Breast epithelium (tissue), 4 donors: ENCODE measurements around the gene HOXA6. TPM values are rescaled to one million over a fixed set of nuclear protein-coding genes. Genes with fewer than 3 reads are reported as not detected.

Experiments used
- DNase-seq, 2 donors: peaks; one replicate each; pipeline ENCODE4 v3.0.0-alpha.2; 2019; ENCODE audit warnings: low spot score in 2 of 2
- H3K27ac ChIP-seq, 2 donors: fragments of 200-600 bp; sonication (generic) in 1 of 2; one replicate each; pipeline ENCODE4 v1.5.1; 2016 to 2019; ENCODE audit warnings: mild to moderate bottlenecking in 1 of 2
- H3K27me3 ChIP-seq, 2 donors: fragments of 200-600 bp; sonication (generic) in 1 of 2; one replicate each; pipeline versions ENCODE4 v1.5.1 to v1.6.0; 2017 to 2019; ENCODE audit warnings: control low read depth in 1 of 2, mild to moderate bottlenecking in 1 of 2
- H3K36me3 ChIP-seq: fragments of 200-600 bp; one replicate; pipeline ENCODE4 v1.5.1; 2019
- H3K4me1 ChIP-seq, 2 donors: fragments of 200-600 bp; sonication (generic); one replicate each; pipeline ENCODE4 v1.5.1; 2016 to 2019; ENCODE audit warnings: control low read depth in 1 of 2
- H3K4me3 ChIP-seq, 3 donors: fragments of 200-600 bp; sonication (generic); 1 replicate in 2 of 3; 2 replicates in 1 of 3; pipeline ENCODE4 v1.5.1; 2016 to 2019; ENCODE audit warnings: mild to moderate bottlenecking in 3 of 3, moderate library complexity in 2 of 3
- H3K9me3 ChIP-seq, 2 donors: fragments of 200-600 bp; sonication (generic) in 1 of 2; one replicate each; pipeline ENCODE4 v1.5.1; 2016 to 2019; ENCODE audit warnings: control low read depth in 1 of 2
- CTCF ChIP-seq, 3 donors: fragments of 450-650 bp; IDR thresholded peaks; one replicate each; pipeline ENCODE4 v1.5.1; 2016 to 2017; ENCODE audit warnings: antibody characterized with exemption in 3 of 3, mild to moderate bottlenecking in 3 of 3, moderate library complexity in 3 of 3
- POLR2A ChIP-seq: fragments of 450-650 bp; IDR thresholded peaks from one replicate; pipeline ENCODE4 v1.6.1; 2016; ENCODE audit warnings: antibody characterized with exemption, mild to moderate bottlenecking, moderate library complexity
- POLR2AphosphoS5 ChIP-seq, 3 donors: sonication (generic); formaldehyde crosslinking; IDR thresholded peaks; one replicate each; pipeline ENCODE4 v1.6.1; 2017; ENCODE audit warnings: antibody characterized with exemption in 3 of 3
- intact Hi-C: fragments of 100-400 bp; cut with DNase I; formaldehyde crosslinking; loops from one replicate; pipeline ENCODE4 v1.15.1; 2023; ENCODE audit warnings: low total_unique reads
- total RNA-seq, 3 donors: library from RNA; depleted of rRNA; stranded (reverse); fragments of >200 nt; gene quantifications; one replicate each; pipeline ENCODE4 v1.1.0, GENCODE V29; 2016

The HOXA6 gene
- total RNA-seq, 3 donors from 2014 or later = 7.9 to 16.0 (median 9.0) TPM

DNA sequence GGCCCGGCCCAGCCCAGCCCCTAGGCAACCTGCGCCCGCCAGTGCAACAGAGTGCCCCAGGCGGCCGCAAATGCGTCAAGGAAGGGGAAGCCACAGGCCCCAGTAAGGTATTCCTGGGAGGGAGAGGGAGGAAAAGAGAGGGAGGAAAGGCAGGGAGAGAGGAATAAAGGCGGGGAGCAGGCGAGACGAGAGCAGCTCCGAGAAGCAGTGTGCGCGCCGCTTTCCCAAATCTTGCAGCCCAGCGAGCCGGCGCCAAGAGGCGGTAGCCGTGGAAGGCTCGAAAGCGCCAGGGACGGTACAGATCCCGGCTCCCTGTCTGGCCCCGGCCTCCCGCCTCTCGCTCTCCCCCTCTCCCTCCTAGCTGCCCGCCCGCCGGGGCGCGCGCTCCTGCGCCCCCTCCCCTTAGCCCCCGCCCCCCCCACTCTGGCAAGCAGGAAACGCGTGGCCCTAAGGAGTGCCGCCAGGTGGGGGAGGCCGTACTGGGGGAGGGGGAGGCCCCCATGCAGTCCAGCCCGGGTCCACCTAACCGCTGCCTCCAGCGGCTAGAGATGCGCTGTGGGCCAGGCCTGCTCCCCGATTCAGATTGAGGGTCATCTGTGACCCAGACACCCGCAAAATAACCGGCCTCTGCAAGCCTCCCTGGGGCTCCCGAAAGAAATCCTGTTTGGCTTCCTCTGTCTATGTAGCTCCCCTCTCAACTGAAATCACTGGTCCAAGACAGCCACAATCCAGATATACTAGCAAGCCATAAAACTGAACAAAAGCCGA lies 22.3 kb upstream of the HOXA6 start:
- H3K27me3 ChIP-seq = peaks cover 5 to 75% of the 10 kb centered on the region in 2 donors
- H3K36me3 ChIP-seq = no peaks in the 10 kb centered on the region
- H3K4me3 ChIP-seq = peak overlapping the region; percentile 50 to 76 (median 63)
- H3K27ac ChIP-seq = peak overlapping the region; percentile 82 to 89
- intact Hi-C loops = loop anchor here (10.0 kb wide), 1 partner anchor 1315 kb away; no protein-coding TSS in a partner anchor
- peak in 1 of 2 donors; percentile 49 for DNase-seq
- no peaks in the 10 kb centered on the region for H3K9me3 ChIP-seq
- no peaks in the 10 kb centered on the region for H3K4me1 ChIP-seq
- TF ChIP-seq CTCF (IDR thresholded peaks at IDR 0.05) = no peak
- TF ChIP-seq POLR2AphosphoS5 (IDR thresholded peaks at IDR 0.05) = no peak
- TF ChIP-seq POLR2A = no peak

GRCh38 chr7:27168265-27168947 lies 20.8 kb upstream of the HOXA6 start:
- TF ChIP-seq POLR2A (no peak), CTCF (IDR thresholded peaks at IDR 0.05) (no peak), POLR2AphosphoS5 (IDR thresholded peaks at IDR 0.05) (peak in 2 of 3 donors; percentile 11 to 19)
- Histone ChIP-seq H3K4me1 (no peaks in the 10 kb centered on the region), H3K27ac (peak overlapping the region; percentile 82 to 89), H3K27me3 (peaks cover 6 to 69% of the 10 kb centered on the region in 2 donors), H3K4me3 (peak overlapping the region; percentile 50 to 76 (median 63)), H3K36me3 (no peaks in the 10 kb centered on the region), H3K9me3 (no peaks in the 10 kb centered on the region)
- DNase-seq = no peak
- intact Hi-C loops = no loop called here

- no peaks in the 10 kb centered on the region for H3K9me3 ChIP-seq
- peaks cover 6 to 67% of the 10 kb centered on the region in 2 donors for H3K27me3 ChIP-seq
- H3K36me3 ChIP-seq = no peaks in the 10 kb centered on the region
- H3K4me1 ChIP-seq = no peaks in the 10 kb centered on the region
- intact Hi-C loops = no loop called here
- TF ChIP-seq POLR2AphosphoS5 (IDR thresholded peaks at IDR 0.05) (no peak), POLR2A (no peak), CTCF (IDR thresholded peaks at IDR 0.05) (no peak)
- H3K27ac ChIP-seq = peak overlapping the region; percentile 78 to 89
- no peak for DNase-seq
- peak overlapping the region; percentile 50 to 76 (median 63) for H3K4me3 ChIP-seq
Observed at GRCh38 chr7:27167916-27168264, 20.3 kb upstream of the HOXA6 start.

DNA sequence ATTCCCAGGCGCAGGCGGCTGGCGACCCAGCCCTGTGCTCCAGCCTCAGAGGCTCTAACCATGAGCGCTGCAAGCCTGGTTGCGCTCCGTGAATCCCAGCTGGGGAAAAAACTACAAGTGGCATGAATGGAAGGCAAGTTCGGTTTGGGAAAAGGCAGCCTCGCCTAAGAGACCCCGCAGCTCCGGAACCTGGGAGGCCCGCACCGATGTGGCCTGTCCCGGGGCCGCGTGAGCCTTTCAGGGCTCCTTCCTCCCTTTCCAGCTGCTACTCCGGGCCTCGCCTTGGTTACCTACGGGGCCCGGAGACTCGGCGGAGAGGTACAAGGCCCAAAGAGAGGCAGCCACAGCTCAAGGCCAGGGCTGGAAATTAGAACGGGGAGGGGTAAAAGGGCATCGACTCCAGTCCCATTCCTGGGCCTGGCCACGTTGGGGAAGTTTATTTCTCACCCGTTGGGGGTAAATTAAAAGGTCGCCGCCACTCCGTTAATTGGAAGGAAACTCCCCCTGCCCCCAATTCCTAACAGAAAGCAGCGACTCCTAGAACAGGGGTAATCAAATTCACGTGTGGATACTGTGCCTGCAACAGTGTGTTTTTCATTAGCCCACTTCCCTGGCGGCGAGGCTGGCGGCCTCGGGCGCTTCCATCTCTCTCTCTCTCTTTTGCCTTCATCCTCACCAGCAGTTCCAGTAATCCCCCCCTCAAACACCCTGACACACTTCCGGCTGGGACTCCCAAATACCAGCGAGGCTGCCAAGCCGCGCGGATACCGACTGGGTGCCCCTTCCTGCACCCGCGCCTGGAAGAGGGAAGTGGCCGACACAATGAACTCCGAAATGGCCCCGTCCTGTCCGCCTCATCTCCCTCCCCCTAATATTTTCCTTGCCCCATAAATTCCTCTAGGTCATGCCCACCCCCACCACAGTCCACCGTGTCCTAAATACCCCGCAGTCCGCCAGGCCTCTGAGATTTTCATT lies 19.2 kb upstream of the HOXA6 start:
- no peaks in the 10 kb centered on the region for H3K9me3 ChIP-seq
- DNase-seq = no peak
- no peaks in the 10 kb centered on the region for H3K36me3 ChIP-seq
- H3K27ac ChIP-seq = peak overlapping the region; percentile 81 to 89
- intact Hi-C loops = no loop called here
- TF ChIP-seq POLR2A (no peak), CTCF (IDR thresholded peaks at IDR 0.05) (no peak), POLR2AphosphoS5 (IDR thresholded peaks at IDR 0.05) (no peak)
- no peaks in the 10 kb centered on the region for H3K4me1 ChIP-seq
- peaks cover 6 to 67% of the 10 kb centered on the region in 2 donors for H3K27me3 ChIP-seq
- H3K4me3 ChIP-seq = peak overlapping the region; percentile 65 to 80 (median 65)
